NCI-H460 (cell line): ENCODE measurements around the gene MAP2K6. TPM values are rescaled to one million over a fixed set of nuclear protein-coding genes. Genes with fewer than 3 reads are reported as not detected.
A peak's percentile ranks its signal among the peaks of the same experiment; 100 is the strongest.

Experiments
- DNase-seq: peaks from one replicate; pipeline ENCODE4 v3.0.0-alpha.2; 2016; ENCODE audit warnings: low read depth; ENCODE audit errors: extremely low read depth
- total RNA-seq: library from RNA; depleted of rRNA; stranded (reverse); fragments of >200 nt; shearing (Covaris generic); gene quantifications from 2 replicates; pipeline ENCODE4 v1.2.3, GENCODE V29; 2014

Gene MAP2K6
- total RNA-seq, 1 experiment from 2014 or later: 16.4 TPM

GRCh38 chr17:69572747-69573146 is 158.2 kb downstream of the MAP2K6 start:
- no peak for DNase-seq

- peak; percentile 31 for DNase-seq
These were observed 158.9 kb downstream of the MAP2K6 start for GRCh38 chr17:69573396-69573795.

- DNase-seq: peak; percentile 59
These were observed 160.0 kb downstream of the MAP2K6 start for GRCh38 chr17:69574257-69575197.

GRCh38 chr17:69575346-69575761 is 160.9 kb downstream of the MAP2K6 start:
- peak; percentile 55 for DNase-seq

- no peak for DNase-seq
These were observed 162.6 kb downstream of the MAP2K6 start for GRCh38 chr17:69577098-69577497.

GRCh38 chr17:69578385-69578936 is 164.0 kb downstream of the MAP2K6 start:
- peak; percentile 30 for DNase-seq

- no peak for DNase-seq
These were observed 165.6 kb downstream of the MAP2K6 start for GRCh38 chr17:69579961-69580677.

GRCh38 chr17:69581061-69581961 is 166.8 kb downstream of the MAP2K6 start:
- DNase-seq: no peak

- DNase-seq: peak; percentile 26
These were observed 173.8 kb downstream of the MAP2K6 start for GRCh38 chr17:69588316-69588715.

- peak; percentile 80 for DNase-seq
These were observed 174.3 kb downstream of the MAP2K6 start for GRCh38 chr17:69588827-69589239.

- DNase-seq: no peak
These were observed 176.2 kb downstream of the MAP2K6 start for GRCh38 chr17:69590671-69591070.

- DNase-seq: no peak
These were observed 178.3 kb downstream of the MAP2K6 start for GRCh38 chr17:69592692-69593350.

- no peak for DNase-seq
These were observed 178.8 kb downstream of the MAP2K6 start for GRCh38 chr17:69593351-69593715.

- DNase-seq: no peak
These were observed 179.2 kb downstream of the MAP2K6 start for GRCh38 chr17:69593716-69594115.

GRCh38 chr17:69594641-69595040 is 180.1 kb downstream of the MAP2K6 start:
- DNase-seq: no peak

- no peak for DNase-seq
These were observed 181.6 kb downstream of the MAP2K6 start for GRCh38 chr17:69596141-69596540.

- DNase-seq: no peak
These were observed 183.6 kb downstream of the MAP2K6 start for GRCh38 chr17:69597898-69598692.

GRCh38 chr17:69602972-69603371 is 188.5 kb downstream of the MAP2K6 start:
- no peak for DNase-seq
